IMR-90 (cell line): ENCODE data around the gene HERC5. TPM values are rescaled to one million over a fixed set of nuclear protein-coding genes. Genes with fewer than 3 reads are reported as not detected.

Experiments
- ATAC-seq: fragments of 200-7000 bp; cut with Tn5 transposase; 2 replicates; pipeline ENCODE4 v1.9.1; 2020; ENCODE audit warnings: low read depth, mild to moderate bottlenecking, moderate library complexity
- BruUV-seq: library from RNA; stranded (reverse); fragments of 400-500 nt; replicated peaks from 2 replicates; lab custom pipeline; 2021; lab: Mats Ljungman, UMichigan
- CTCF ChIA-PET: fragments of 300-600 bp; formaldehyde crosslinking; extraction: SDS; loops from one replicate; lab custom pipeline; 2021; ENCODE audit warnings: antibody characterized with exemption; lab: Yijun Ruan, JAX
- POLR2A ChIA-PET: fragments of 300-600 bp; sonication (Branson Sonifier 250); formaldehyde crosslinking; loops from one replicate; lab custom pipeline; 2022; ENCODE audit warnings: antibody characterized with exemption; ENCODE audit not compliant: unreplicated experiment; lab: Charles Lee
- DNase-seq: peaks from one replicate; pipeline ENCODE4 v3.0.0; 2013
- H2AFZ ChIP-seq: replicated peaks from 2 replicates; pipeline ENCODE3; 2013; ENCODE audit warnings: low read length, mild to moderate bottlenecking; ENCODE audit not compliant: poor library complexity
- H2AK5ac ChIP-seq: 2 replicates; pipeline ENCODE4 v1.6.1; 2013; ENCODE audit warnings: low read depth, low read length, inconsistent platforms
- H2AK9ac ChIP-seq: replicated peaks from 2 replicates; pipeline ENCODE3; 2013; ENCODE audit warnings: mild to moderate bottlenecking, low read depth, low read length, moderate library complexity; ENCODE audit not compliant: poor library complexity
- H2BK120ac ChIP-seq: 2 replicates; pipeline ENCODE4 v1.6.1; 2013; ENCODE audit warnings: low read depth, low read length, inconsistent platforms
- H2BK15ac ChIP-seq: 3 replicates; pipeline ENCODE4 v1.6.1; 2013; ENCODE audit warnings: low read depth, low read length, inconsistent platforms
- H2BK20ac ChIP-seq: 2 replicates; pipeline ENCODE4 v1.6.1; 2013; ENCODE audit warnings: low read depth, mild to moderate bottlenecking, inconsistent platforms, low read length, moderate library complexity
- H2BK5ac ChIP-seq: 2 replicates; pipeline ENCODE4 v1.6.1; 2013; ENCODE audit warnings: mild to moderate bottlenecking, low read depth, low read length, inconsistent platforms; ENCODE audit not compliant: poor library complexity, severe bottlenecking
- H3K14ac ChIP-seq: replicated peaks from 2 replicates; pipeline ENCODE4 v1.6.1; 2013; ENCODE audit warnings: low read depth, low read length, inconsistent platforms
- H3K18ac ChIP-seq: 2 replicates; pipeline ENCODE4 v1.6.1; 2013; ENCODE audit warnings: low read depth, low read length, control low read depth
- H3K23ac ChIP-seq: 2 replicates; pipeline ENCODE4 v1.6.1; 2013; ENCODE audit warnings: low read depth, low read length, inconsistent platforms
- H3K27ac ChIP-seq: 2 replicates; pipeline ENCODE4 v1.5.1; 2013; ENCODE audit warnings: mild to moderate bottlenecking, control low read depth, low read length; ENCODE audit not compliant: insufficient read depth
- H3K27me3 ChIP-seq: 2 replicates; pipeline ENCODE4 v1.6.1; 2013; ENCODE audit warnings: low read length; ENCODE audit not compliant: control insufficient read depth, insufficient read depth
- H3K36me3 ChIP-seq: 2 replicates; pipeline ENCODE4 v1.6.1; 2013; ENCODE audit warnings: low read length, mixed read lengths; ENCODE audit not compliant: control insufficient read depth, insufficient read depth
- H3K4ac ChIP-seq: 2 replicates; pipeline ENCODE4 v1.6.1; 2013; ENCODE audit warnings: low read depth, low read length, inconsistent platforms
- H3K4me1 ChIP-seq: 2 replicates; pipeline ENCODE4 v1.6.1; 2013; ENCODE audit warnings: low read length, mixed read lengths; ENCODE audit not compliant: control insufficient read depth, insufficient read depth
- H3K4me2 ChIP-seq: 2 replicates; pipeline ENCODE4 v1.6.1; 2013; ENCODE audit warnings: low read depth, mild to moderate bottlenecking, control low read depth, low read length, moderate library complexity
- H3K4me3 ChIP-seq: 2 replicates; pipeline ENCODE4 v1.5.1; 2013; ENCODE audit warnings: low read depth, mild to moderate bottlenecking, control low read depth, low read length, moderate library complexity; ENCODE audit not compliant: insufficient read depth
- H3K56ac ChIP-seq: 2 replicates; pipeline ENCODE4 v1.6.1; 2013; ENCODE audit warnings: low read length, inconsistent platforms; ENCODE audit not compliant: insufficient read depth; ENCODE audit errors: extremely low read depth
- H3K79me1 ChIP-seq, 2 experiments: 2 replicates each; pipeline ENCODE4 v1.6.1; 2013; ENCODE audit warnings: low read length in 2 of 2, inconsistent platforms in 1 of 2, low read depth in 1 of 2
- H3K9ac ChIP-seq: 2 replicates; pipeline ENCODE4 v1.6.1; 2013; ENCODE audit warnings: low read depth, low read length, control low read depth
- H3K9me1 ChIP-seq: 2 replicates; pipeline ENCODE4 v1.6.1; 2013; ENCODE audit warnings: low read length, inconsistent platforms; ENCODE audit not compliant: insufficient read depth
- H3K9me3 ChIP-seq: 2 replicates; pipeline ENCODE4 v1.6.1; 2013; ENCODE audit warnings: low read length; ENCODE audit not compliant: control insufficient read depth, insufficient read depth
- H4K20me1 ChIP-seq: 2 replicates; pipeline ENCODE4 v1.6.1; 2013; ENCODE audit warnings: low read length, inconsistent platforms; ENCODE audit not compliant: insufficient read depth
- H4K5ac ChIP-seq: 2 replicates; pipeline ENCODE4 v1.6.1; 2013; ENCODE audit warnings: mild to moderate bottlenecking, low read depth, low read length, control low read depth
- H4K8ac ChIP-seq, 2 experiments: 2 replicates each; pipeline ENCODE4 v1.6.1; 2013; ENCODE audit warnings: low read depth in 2 of 2, low read length in 2 of 2, control low read depth in 1 of 2, inconsistent platforms in 1 of 2
- H4K91ac ChIP-seq: 2 replicates; pipeline ENCODE4 v1.6.1; 2013; ENCODE audit warnings: low read depth, low read length, inconsistent platforms; ENCODE audit not compliant: insufficient read depth
- BHLHE40 ChIP-seq: fragments of 150-350 bp; IDR thresholded peaks from 2 replicates; pipeline ENCODE4 v1.6.1; 2016; ENCODE audit warnings: mild to moderate bottlenecking, low read depth, low read length
- FOS ChIP-seq: fragments of 150-350 bp; IDR thresholded peaks from 2 replicates; pipeline ENCODE4 v1.6.1; 2016; ENCODE audit warnings: low read depth, low read length
- MAFK ChIP-seq: IDR thresholded peaks from 2 replicates; pipeline ENCODE4 v1.6.1; 2012; ENCODE audit warnings: low read depth, low read length, improper control_type of control experiment
- MAZ ChIP-seq: IDR thresholded peaks from 2 replicates; pipeline ENCODE4 v1.6.1; 2012; ENCODE audit warnings: low read depth, mild to moderate bottlenecking, low read length, improper control_type of control experiment, moderate library complexity, borderline replicate concordance
- RAD21 ChIP-seq: IDR thresholded peaks from 2 replicates; pipeline ENCODE4 v1.6.1; 2012; ENCODE audit warnings: low read length, improper control_type of control experiment
- RCOR1 ChIP-seq: IDR thresholded peaks from 2 replicates; pipeline ENCODE4 v1.6.1; 2012; ENCODE audit warnings: mild to moderate bottlenecking, low read length, improper control_type of control experiment; ENCODE audit not compliant: insufficient replicate concordance
- USF2 ChIP-seq: fragments of 150-350 bp; IDR thresholded peaks from 2 replicates; pipeline ENCODE4 v1.6.1; 2017; ENCODE audit warnings: mild to moderate bottlenecking, antibody characterized with exemption, low read length, low read depth
- WGBS, 2 experiments: methylation state at CpG; one replicate each; pipeline versions ENCODE4 v1.1.5 to v1.1.7; 2013; ENCODE audit warnings: missing lambda C conversion rate in 2 of 2; ENCODE audit not compliant: insufficient read length in 1 of 2; ENCODE audit errors: extremely low coverage in 2 of 2; 5-methylcytosine and 5-hydroxymethylcytosine counted together
- dilution Hi-C: fragments of 300-500 bp; cut with HindIII; formaldehyde crosslinking; loops from one replicate; pipeline ENCODE4 v1.14.3; 2018; ENCODE audit warnings: low sequenced_read_pairs; ENCODE audit not compliant: unreplicated experiment
- in situ Hi-C: fragments of 300-500 bp; cut with MboI; formaldehyde crosslinking; loops from 3 replicates; pipeline ENCODE4 v1.14.3; 2019; ENCODE audit warnings: low sequenced_read_pairs, inconsistent platforms, mixed read lengths
- intact Hi-C: fragments of 100-400 bp; cut with micrococcal nuclease; formaldehyde crosslinking; loops from 2 replicates; pipeline ENCODE4 v1.10.0; 2022
- polyA plus RNA-seq, 3 experiments: library from polyadenylated mRNA; depleted of rRNA; stranded (reverse); fragments of >200 nt; gene quantifications; 2 replicates each; pipeline ENCODE4 v1.2.3, GENCODE V29; 2012; ENCODE audit warnings: low replicate concordance in 1 of 3
- total RNA-seq: library from RNA; depleted of rRNA; stranded (reverse); fragments of >200 nt; gene quantifications from 2 replicates; pipeline ENCODE4 v1.2.3, GENCODE V29; 2012

The HERC5 gene
- total and polyA plus RNA-seq, 2 of the 4 experiments (the other 2 are of a cell fraction), result under 0.01 TPM; not detected in 1

- DNase-seq (no peak), ATAC-seq (no peak)
- H3K9ac ChIP-seq, result no peak overlapping the region
- in situ Hi-C loops, result no loop called here
- intact Hi-C loops, result no loop called here
- no peak overlapping the region for H2BK20ac ChIP-seq
- no peak overlapping the region for H3K4me2 ChIP-seq
- no peak overlapping the region for H2AK9ac ChIP-seq
- ChIA-PET POLR2A (no interaction called here), CTCF (no interaction called here)
- H3K18ac ChIP-seq, result no peak overlapping the region
- no peaks in the 10 kb centered on the region for H3K9me1 ChIP-seq
- H2BK120ac ChIP-seq, result no peak overlapping the region
- no peaks in the 10 kb centered on the region for H4K20me1 ChIP-seq
- no peak overlapping the region for H3K4me3 ChIP-seq
- BruUV-seq, result no TSS peak
- no peak overlapping the region for H3K4ac ChIP-seq
- no peaks in the 10 kb centered on the region for H3K4me1 ChIP-seq
- H3K27me3 ChIP-seq, result peaks cover 2% of the 10 kb centered on the region
- no peak overlapping the region for H2AK5ac ChIP-seq
- no peak overlapping the region for H3K14ac ChIP-seq
- no peak overlapping the region for H2BK15ac ChIP-seq
- no peak overlapping the region for H3K56ac ChIP-seq
- no CpG with 5 or more reads among the region's 3 CpGs for WGBS, 2 experiments
- no peaks in the 10 kb centered on the region for H3K9me3 ChIP-seq
- no peak overlapping the region for H2BK5ac ChIP-seq
- no peak for TF ChIP-seq RAD21
- TF ChIP-seq RCOR1, result no peak
- no peak for TF ChIP-seq MAZ
- no peak for TF ChIP-seq FOS
- TF ChIP-seq USF2, result no peak
- no peak for TF ChIP-seq MAFK
- no peak; the same call in 1 of the 2 replicates for TF ChIP-seq BHLHE40
- dilution Hi-C loops, result no loop called here
- H3K27ac ChIP-seq, result no peak overlapping the region
- no peak overlapping the region for H4K5ac ChIP-seq
- H3K36me3 ChIP-seq, result no peaks in the 10 kb centered on the region
- no peak overlapping the region for H4K91ac ChIP-seq
- no peak overlapping the region for H2AFZ ChIP-seq
- H3K79me1 ChIP-seq, result no peaks in the 10 kb centered on the region
- H3K23ac ChIP-seq, result no peak overlapping the region
- H4K8ac ChIP-seq, result no peak overlapping the region
Observed at GRCh38 chr4:88446124-88446523, 10.8 kb upstream of the HERC5 start.
